Smooth muscle cell of the umbilical artery (primary cell): Measurements from ENCODE around the gene EXOG. TPM values are rescaled to one million over a fixed set of nuclear protein-coding genes. Genes with fewer than 3 reads are reported as not detected.

ENCODE experiments used
- total RNA-seq: library from RNA; depleted of rRNA; stranded (reverse); fragments of >200 nt; gene quantifications from 2 replicates; pipeline ENCODE4 v1.2.3, GENCODE V29; 2014

EXOG gene
- 8.3 and 12.9 TPM in 2 replicates for total RNA-seq

GRCh38 chr3:38496131-38496910, at the start of gene EXOG:
EXOG (plus strand) TSS chr3:38496340; CDS start chr3:38496368, 28 bp downstream.

DNA sequence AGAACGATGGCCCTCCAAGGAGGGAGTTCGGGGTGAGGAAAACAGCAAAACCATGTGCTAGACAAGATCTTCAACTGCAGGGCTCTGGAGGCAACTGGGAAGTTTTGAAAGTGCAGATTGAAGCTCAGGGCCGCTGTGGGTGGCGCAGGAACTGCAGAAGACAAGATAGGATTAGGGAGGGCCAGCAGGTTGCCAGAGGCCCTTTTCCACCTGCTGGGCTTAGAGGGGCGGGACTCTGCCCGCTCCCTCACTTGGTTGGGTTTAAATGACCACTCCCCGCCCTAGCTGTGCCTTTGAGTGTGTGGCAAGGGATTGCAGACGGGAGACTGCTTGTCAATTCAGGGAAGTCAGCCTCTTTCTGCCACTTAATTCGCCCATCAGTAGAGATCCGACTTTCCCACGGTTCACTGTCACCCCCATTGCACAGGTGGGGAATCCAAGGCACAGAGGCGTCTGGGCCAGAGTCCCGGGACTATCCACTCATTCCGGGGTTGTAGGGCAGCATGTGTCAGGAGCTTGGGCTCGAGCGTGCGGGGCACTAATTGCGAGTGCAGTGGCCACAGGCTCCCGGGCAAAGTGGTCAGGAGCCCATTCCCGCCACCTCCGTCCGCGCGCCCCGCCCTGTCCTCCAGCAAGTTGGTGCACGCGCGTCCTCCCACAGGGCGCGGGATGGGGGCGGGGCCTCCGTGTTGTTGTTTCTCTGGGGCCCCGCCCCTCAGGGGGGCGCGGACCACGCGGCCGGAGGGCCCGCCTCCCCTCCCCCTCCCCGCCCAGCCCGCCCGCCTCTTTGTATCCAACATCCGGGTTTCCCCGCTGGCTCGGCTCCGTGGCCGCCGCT, 42.8 kb upstream of the EXOG start, which contains the start of gene ACVR2B:
TSS of gene ACVR2B (plus strand) at position 816 of the 838 bp plus-strand sequence. CDS start 433 bp downstream, outside the sequence.

Other genes with a start within 250 kb of the EXOG start
- gene SLC22A13, start 230.5 kb upstream of the EXOG start, total RNA-seq, result 1.5 and 1.6 TPM in 2 replicates
- 0.59 and 1.2 TPM in 2 replicates for gene SLC22A14, start 214.0 kb upstream of the EXOG start, total RNA-seq
- gene XYLB, start 149.6 kb upstream of the EXOG start, total RNA-seq, result 3.6 and 6.0 TPM in 2 replicates
- gene ACVR2B, start 42.5 kb upstream of the EXOG start, total RNA-seq, result 2.2 and 2.4 TPM in 2 replicates
- gene SCN5A, start 153.3 kb downstream of the EXOG start, total RNA-seq, result 0.30 and 1.4 TPM in 2 replicates